ENCODE data around the gene GRIK4. TPM values are rescaled to one million over a fixed set of nuclear protein-coding genes. Genes with fewer than 3 reads are reported as not detected.

The GRIK4 gene
- total and polyA plus RNA-seq, 2 donors (not counting 3 experiments of a cell fraction or from before 2014, with no cell fraction given): 0.81 to 1.6 TPM

GRCh38 chr11:121004206-121004840, 492.8 kb downstream of the GRIK4 start:
- intact Hi-C loops (cut with micrococcal nuclease): no loop called here
- POLR2A ChIA-PET: no interaction called here
- Histone ChIP-seq H3K4me2 (ENCODE audit: insufficient read depth, low read length) (no peak overlapping the region), H3K4me1 (ENCODE audit: control insufficient read depth, extremely low read depth, insufficient read depth, low read length) (no peaks in the 10 kb centered on the region), H3K4me3 (replicated peaks in 1 of 3; ENCODE audit: insufficient read depth in 1 of 3, low read depth in 1 of 3, low read length in 3 of 3) (no peak overlapping the region), H3K27me3 (ENCODE audit: control insufficient read depth in 2 of 2, insufficient read depth in 2 of 2, low read length in 2 of 2) (peaks cover 0 to 4% of the 10 kb centered on the region in 2 experiments), H3K27ac (ENCODE audit: insufficient read depth, low read depth, low read length) (no peak overlapping the region), H3K79me2 (ENCODE audit: control insufficient read depth, insufficient read depth, low read length) (no peaks in the 10 kb centered on the region), H3K9me3 (replicated peaks; ENCODE audit: control insufficient read depth, insufficient read depth, low read length) (no peaks in the 10 kb centered on the region), H3K36me3 (ENCODE audit: control insufficient read depth in 2 of 2, extremely low read depth in 1 of 2, insufficient read depth in 2 of 2, low read length in 2 of 2) (no peaks in the 10 kb centered on the region), H3K9ac (replicated peaks; ENCODE audit: extremely low read depth, insufficient read depth, low read length) (no peak overlapping the region), H2AFZ (ENCODE audit: low read depth, low read length) (no peak overlapping the region), H3K9me1 (replicated peaks; ENCODE audit: control insufficient read depth, extremely low read depth, insufficient read depth, low read length) (no peaks in the 10 kb centered on the region), H4K20me1 (replicated peaks; ENCODE audit: control insufficient read depth, extremely low read depth, insufficient read depth, low read length) (no peaks in the 10 kb centered on the region)
- no TSS peak for BruUV-seq (replicated peaks)
- no peak for TF ChIP-seq POLR2AphosphoS5 (IDR thresholded peaks at IDR 0.05; ENCODE audit: insufficient read depth, low read depth, low read length)
- FAIRE-seq (no peak), DNase-seq (ENCODE audit: low read depth, low spot score) (no peak)
- CTCF ChIA-PET: no interaction called here
- dilution Hi-C loops (cut with MboI; ENCODE audit: extremely low pct_ligation_motif_present, low sequenced_read_pairs): no loop called here

GRCh38 chr11:121006922-121007321, 495.4 kb downstream of the GRIK4 start:
- Histone ChIP-seq H4K20me1 (replicated peaks; ENCODE audit: control insufficient read depth, extremely low read depth, insufficient read depth, low read length) (no peaks in the 10 kb centered on the region), H3K4me2 (ENCODE audit: insufficient read depth, low read length) (no peak overlapping the region), H3K79me2 (ENCODE audit: control insufficient read depth, insufficient read depth, low read length) (no peaks in the 10 kb centered on the region), H3K27me3 (ENCODE audit: control insufficient read depth in 2 of 2, insufficient read depth in 2 of 2, low read length in 2 of 2) (peaks cover 0 to 4% of the 10 kb centered on the region in 2 experiments), H3K27ac (ENCODE audit: insufficient read depth, low read depth, low read length) (no peak overlapping the region), H3K9ac (replicated peaks; ENCODE audit: extremely low read depth, insufficient read depth, low read length) (no peak overlapping the region), H3K36me3 (ENCODE audit: control insufficient read depth in 2 of 2, extremely low read depth in 1 of 2, insufficient read depth in 2 of 2, low read length in 2 of 2) (no peaks in the 10 kb centered on the region), H3K4me1 (ENCODE audit: control insufficient read depth, extremely low read depth, insufficient read depth, low read length) (no peaks in the 10 kb centered on the region), H3K9me3 (replicated peaks; ENCODE audit: control insufficient read depth, insufficient read depth, low read length) (no peaks in the 10 kb centered on the region), H2AFZ (ENCODE audit: low read depth, low read length) (no peak overlapping the region), H3K4me3 (replicated peaks in 1 of 3; ENCODE audit: insufficient read depth in 1 of 3, low read depth in 1 of 3, low read length in 3 of 3) (no peak overlapping the region), H3K9me1 (replicated peaks; ENCODE audit: control insufficient read depth, extremely low read depth, insufficient read depth, low read length) (no peaks in the 10 kb centered on the region)
- FAIRE-seq (no peak), DNase-seq (ENCODE audit: low read depth, low spot score) (no peak)
- POLR2A ChIA-PET: no interaction called here
- TF ChIP-seq POLR2A (IDR thresholded peaks at IDR 0.05; ENCODE audit: low read depth, low read length) (no peak), EZH2 (IDR thresholded peaks at IDR 0.05; ENCODE audit: borderline replicate concordance, low read depth, low read length, severe bottlenecking) (no peak), MAX (IDR thresholded peaks at IDR 0.05; ENCODE audit: insufficient read depth, insufficient read length) (no peak), POLR2AphosphoS5 (IDR thresholded peaks at IDR 0.05; ENCODE audit: insufficient read depth, low read depth, low read length) (no peak), CTCF (IDR thresholded peaks at IDR 0.05; ENCODE audit: extremely low read depth in 1 of 2, insufficient read depth in 1 of 2, low read depth in 1 of 2, low read length in 2 of 2) (no peak), JUN (IDR thresholded peaks at IDR 0.05; ENCODE audit: borderline replicate concordance, insufficient read depth, insufficient read length, low read depth) (no peak), MYC (IDR thresholded peaks at IDR 0.05; ENCODE audit: low read depth, low read length) (no peak), GATA2 (IDR thresholded peaks at IDR 0.05; ENCODE audit: insufficient read depth, insufficient read length, low read depth, low read length) (no peak), FOS (IDR thresholded peaks at IDR 0.05; ENCODE audit: borderline replicate concordance, insufficient read depth, low read length) (no peak)
- BruUV-seq (replicated peaks): no TSS peak
- CTCF ChIA-PET: no interaction called here
- intact Hi-C loops (cut with micrococcal nuclease): no loop called here
- dilution Hi-C loops (cut with MboI; ENCODE audit: extremely low pct_ligation_motif_present, low sequenced_read_pairs): no loop called here
